Glutamatergic neuron (in vitro differentiated cells): ENCODE results near the gene DISP2. TPM values are rescaled to one million over a fixed set of nuclear protein-coding genes. Genes with fewer than 3 reads are reported as not detected.

Experiments
- DNase-seq: peaks from one replicate; pipeline ENCODE4 v3.0.0; 2022
- H3K27ac Mint-ChIP-seq: one replicate; pipeline ENCODE4 v1.8.0; 2020; ENCODE audit warnings: mild to moderate bottlenecking, mixed read lengths, inconsistent platforms; ENCODE audit not compliant: unreplicated experiment
- H3K27me3 Mint-ChIP-seq: one replicate; pipeline ENCODE4 v1.8.0; 2020; ENCODE audit warnings: mild to moderate bottlenecking, moderate library complexity, mixed read lengths, inconsistent platforms; ENCODE audit not compliant: unreplicated experiment
- H3K36me3 Mint-ChIP-seq: one replicate; pipeline ENCODE4 v1.8.0; 2020; ENCODE audit warnings: mild to moderate bottlenecking, mixed read lengths, inconsistent platforms; ENCODE audit not compliant: unreplicated experiment
- H3K4me1 Mint-ChIP-seq: one replicate; pipeline ENCODE4 v1.8.0; 2020; ENCODE audit warnings: mild to moderate bottlenecking, low read depth, mixed read lengths, inconsistent platforms; ENCODE audit not compliant: unreplicated experiment
- H3K4me3 Mint-ChIP-seq: one replicate; pipeline ENCODE4 v1.8.0; 2020; ENCODE audit warnings: mild to moderate bottlenecking, mixed read lengths, inconsistent platforms; ENCODE audit not compliant: unreplicated experiment
- H3K9me3 Mint-ChIP-seq: one replicate; pipeline ENCODE4 v1.8.0; 2020; ENCODE audit warnings: mild to moderate bottlenecking, moderate library complexity, mixed read lengths, inconsistent platforms; ENCODE audit not compliant: unreplicated experiment
- total RNA-seq: library from RNA; stranded (reverse); fragmentation: NEBNext Ultra II Directional; extraction: Animal tissue kit (Norgen Biotek cat#: 25700); gene quantifications from one replicate; pipeline ENCODE4 v1.2.1, GENCODE V29; 2021; ENCODE audit not compliant: unreplicated experiment
- TF ChIP-seq, protein P1 (sequence below): fragments of 200-600 bp; sonication (generic); IDR thresholded peaks from one replicate; pipeline ENCODE4 v1.5.0; 2021; ENCODE audit not compliant: partially characterized antibody, unreplicated experiment

Gene DISP2
- total RNA-seq, 1 donor from 2014 or later, result 44.3 TPM

DNA sequence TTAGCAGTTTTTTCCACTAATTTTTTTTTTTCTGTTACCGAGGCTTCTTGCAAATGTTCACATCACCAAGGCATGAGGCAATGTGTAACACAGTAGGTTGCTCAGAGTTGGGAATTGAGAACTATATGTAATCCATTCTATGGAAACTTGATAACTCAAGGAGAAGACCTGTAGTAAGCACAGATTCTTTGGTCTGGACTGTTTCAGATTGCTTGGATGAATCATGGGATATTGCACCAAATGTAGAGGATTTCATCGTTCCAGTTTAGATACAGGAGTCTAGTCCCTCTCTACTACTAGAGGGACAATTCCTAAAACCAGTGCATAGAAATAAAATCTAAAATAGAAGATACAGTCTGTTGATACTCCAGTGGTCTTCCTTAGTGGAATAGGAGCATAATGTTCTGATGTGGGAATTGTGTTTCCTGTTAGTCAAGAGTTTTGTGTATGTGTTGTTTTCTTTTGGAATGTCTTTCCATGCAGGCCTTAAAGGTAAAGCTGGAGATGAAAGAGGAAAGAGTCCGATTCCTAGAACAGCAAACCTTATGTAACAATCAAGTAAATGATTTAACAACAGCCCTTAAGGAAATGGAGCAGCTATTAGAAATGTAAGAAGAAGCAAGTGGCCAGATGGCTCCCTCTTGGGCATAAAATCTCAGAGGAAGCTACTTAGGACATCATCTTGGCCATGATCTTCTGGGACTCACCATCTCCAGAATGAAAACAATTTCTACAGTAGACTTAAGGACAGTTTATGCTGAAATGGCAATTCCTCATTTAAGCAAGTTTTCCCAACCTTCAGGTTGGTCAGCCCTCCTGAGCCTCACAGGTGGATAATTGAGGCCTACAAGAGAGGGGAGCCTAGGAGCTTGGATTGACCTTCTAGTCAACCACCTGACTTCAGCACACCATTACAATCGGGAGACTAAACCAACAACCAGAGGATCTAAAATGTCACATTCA is 35.2 kb downstream of the DISP2 start:
- no peaks in the 10 kb centered on the region for H3K9me3 Mint-ChIP-seq
- no peak for DNase-seq
- H3K27me3 Mint-ChIP-seq, result peaks cover 2% of the 10 kb centered on the region
- H3K27ac Mint-ChIP-seq, result no peak overlapping the region
- H3K4me3 Mint-ChIP-seq, result no peak overlapping the region
- TF ChIP-seq, protein P1, sequence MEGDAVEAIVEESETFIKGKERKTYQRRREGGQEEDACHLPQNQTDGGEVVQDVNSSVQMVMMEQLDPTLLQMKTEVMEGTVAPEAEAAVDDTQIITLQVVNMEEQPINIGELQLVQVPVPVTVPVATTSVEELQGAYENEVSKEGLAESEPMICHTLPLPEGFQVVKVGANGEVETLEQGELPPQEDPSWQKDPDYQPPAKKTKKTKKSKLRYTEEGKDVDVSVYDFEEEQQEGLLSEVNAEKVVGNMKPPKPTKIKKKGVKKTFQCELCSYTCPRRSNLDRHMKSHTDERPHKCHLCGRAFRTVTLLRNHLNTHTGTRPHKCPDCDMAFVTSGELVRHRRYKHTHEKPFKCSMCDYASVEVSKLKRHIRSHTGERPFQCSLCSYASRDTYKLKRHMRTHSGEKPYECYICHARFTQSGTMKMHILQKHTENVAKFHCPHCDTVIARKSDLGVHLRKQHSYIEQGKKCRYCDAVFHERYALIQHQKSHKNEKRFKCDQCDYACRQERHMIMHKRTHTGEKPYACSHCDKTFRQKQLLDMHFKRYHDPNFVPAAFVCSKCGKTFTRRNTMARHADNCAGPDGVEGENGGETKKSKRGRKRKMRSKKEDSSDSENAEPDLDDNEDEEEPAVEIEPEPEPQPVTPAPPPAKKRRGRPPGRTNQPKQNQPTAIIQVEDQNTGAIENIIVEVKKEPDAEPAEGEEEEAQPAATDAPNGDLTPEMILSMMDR, result no peak
- peaks cover 4% of the 10 kb centered on the region for H3K36me3 Mint-ChIP-seq
- H3K4me1 Mint-ChIP-seq, result no peaks in the 10 kb centered on the region

DNA sequence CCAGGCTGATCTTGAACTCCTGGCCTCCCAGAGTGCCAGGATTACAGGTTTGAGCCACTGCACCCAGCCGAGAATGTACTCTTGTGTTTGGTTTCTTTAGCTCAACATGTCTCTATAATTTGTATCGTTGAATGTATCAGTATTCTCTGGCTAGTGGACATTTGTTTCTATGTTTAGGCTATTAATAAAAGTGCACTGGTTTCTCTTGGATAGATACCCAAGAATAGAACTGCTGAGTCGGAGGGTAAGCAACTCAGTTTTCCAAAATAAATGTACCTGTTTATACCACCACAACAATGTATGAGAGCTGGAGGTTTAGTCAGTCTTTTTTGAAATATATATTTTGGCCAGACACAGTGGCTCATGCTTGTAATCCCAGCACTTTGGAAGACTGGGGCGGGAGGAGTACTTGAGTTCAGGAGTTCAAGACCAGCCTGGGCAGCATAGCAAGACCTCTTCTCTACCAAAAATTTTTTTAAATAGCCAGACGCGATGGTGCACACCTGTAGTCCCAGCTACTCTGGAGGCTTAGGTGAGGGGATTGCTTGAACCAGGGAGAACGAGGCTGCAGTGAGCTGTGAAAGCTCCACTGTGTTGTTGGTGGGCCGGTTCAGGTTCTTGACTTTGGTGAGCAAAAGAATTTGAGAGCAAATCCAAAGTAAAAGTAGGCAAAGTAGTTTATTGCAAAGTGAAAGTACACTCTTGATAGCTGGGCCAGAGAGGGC is 39.8 kb downstream of the DISP2 start:
- H3K27me3 Mint-ChIP-seq, result no peaks in the 10 kb centered on the region

DNA sequence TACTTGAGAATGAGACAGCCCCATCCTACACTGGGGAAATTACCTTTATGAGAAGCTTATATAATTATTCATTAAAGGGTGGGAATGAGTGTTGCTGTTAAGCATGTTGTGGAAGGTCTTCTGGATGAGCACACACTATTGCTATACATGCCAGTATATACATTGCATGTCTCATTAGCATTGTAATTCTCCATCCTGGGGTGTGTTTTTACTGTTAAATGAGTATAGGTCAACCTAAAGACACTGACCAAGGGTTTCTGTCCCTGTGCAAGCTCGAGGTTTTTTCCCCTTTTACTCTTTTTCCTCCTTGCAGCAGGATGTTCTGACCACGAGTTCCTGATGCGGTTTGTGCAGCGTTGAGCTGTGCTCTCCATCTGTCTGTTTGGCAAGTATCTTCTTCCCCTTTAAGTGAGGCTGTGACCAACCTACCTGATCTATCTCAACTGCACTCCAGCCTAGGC is 40.4 kb downstream of the DISP2 start:
- no peak for DNase-seq
- H3K9me3 Mint-ChIP-seq, result no peaks in the 10 kb centered on the region
- peaks cover 4% of the 10 kb centered on the region for H3K36me3 Mint-ChIP-seq
- no peaks in the 10 kb centered on the region for H3K27me3 Mint-ChIP-seq
- no peak overlapping the region for H3K27ac Mint-ChIP-seq
- TF ChIP-seq, protein P1, result no peak
- H3K4me1 Mint-ChIP-seq, result no peaks in the 10 kb centered on the region
- no peak overlapping the region for H3K4me3 Mint-ChIP-seq

More for the DNA sequence above, 39.8 kb downstream of the DISP2 start:
- DNase-seq, result no peak
- TF ChIP-seq, protein P1, result no peak
- peaks cover 4% of the 10 kb centered on the region for H3K36me3 Mint-ChIP-seq
- no peaks in the 10 kb centered on the region for H3K9me3 Mint-ChIP-seq
- H3K4me1 Mint-ChIP-seq, result no peaks in the 10 kb centered on the region
- no peak overlapping the region for H3K4me3 Mint-ChIP-seq
- H3K27ac Mint-ChIP-seq, result no peak overlapping the region

DNA sequence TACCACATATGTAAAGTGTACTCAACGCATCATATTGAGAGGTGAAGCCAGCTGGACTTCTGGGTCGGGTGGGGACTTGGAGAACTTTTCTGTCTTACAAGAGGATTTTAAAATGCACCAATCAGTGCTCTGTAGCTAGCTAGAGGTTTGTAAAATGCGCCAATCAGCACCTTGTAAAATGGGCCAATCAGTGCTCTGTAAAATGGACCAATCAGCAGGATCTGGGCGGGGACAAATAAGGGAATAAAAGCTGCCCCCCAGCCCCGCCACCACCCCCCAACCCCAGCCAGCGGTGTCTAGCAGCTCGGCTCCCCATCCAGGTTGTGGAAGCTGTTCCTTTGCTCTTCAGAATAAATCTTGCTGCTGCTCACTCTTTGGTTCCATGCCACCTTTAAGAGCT is 41.4 kb downstream of the DISP2 start:
- no peak for DNase-seq
- Mint-ChIP-seq H3K27me3 (no peaks in the 10 kb centered on the region), H3K4me1 (no peaks in the 10 kb centered on the region), H3K36me3 (no peaks in the 10 kb centered on the region), H3K27ac (no peak overlapping the region), H3K9me3 (no peaks in the 10 kb centered on the region), H3K4me3 (no peak overlapping the region)
- TF ChIP-seq, protein P1, result no peak
